HEK293 (cell line): ENCODE measurements around the gene LTO1.

Experiments used
- CTCF ChIA-PET: fragments of 350-600 bp; formaldehyde crosslinking; extraction: SDS; loops from one replicate; lab custom pipeline; 2021; ENCODE audit warnings: antibody characterized with exemption; lab: Yijun Ruan, JAX
- POLR2A ChIA-PET: fragments of 300-600 bp; formaldehyde crosslinking; extraction: SDS; loops from one replicate; lab custom pipeline; 2020; ENCODE audit warnings: antibody characterized with exemption, inconsistent platforms; lab: Yijun Ruan, JAX
- H3K27ac ChIP-seq: fragments of 200-500 bp; sonication (Bioruptor generic); 2 replicates; pipeline ENCODE4 v1.5.1; 2014; ENCODE audit warnings: low read depth, low read length, control low read depth, inconsistent platforms; ENCODE audit errors: extremely low read depth
- H3K36me3 ChIP-seq, 2 experiments: fragments of 200-500 bp in 1 of 2; sonication (Bioruptor generic) in 1 of 2; 1 replicate in 1 of 2; 2 replicates in 1 of 2; pipeline ENCODE4 v1.5.1; 2014 to 2017; ENCODE audit warnings: inconsistent platforms in 2 of 2, low read length in 2 of 2; ENCODE audit not compliant: control insufficient read depth in 2 of 2, insufficient read depth in 1 of 2
- H3K4me1 ChIP-seq: fragments of 200-500 bp; sonication (Bioruptor generic); 2 replicates; pipeline ENCODE4 v1.5.1; 2014; ENCODE audit warnings: mild to moderate bottlenecking, low read length, inconsistent platforms; ENCODE audit not compliant: control insufficient read depth, insufficient read depth
- H3K4me3 ChIP-seq: 2 replicates; pipeline ENCODE4 v1.5.1; 2011; ENCODE audit warnings: low read depth, mild to moderate bottlenecking, control low read depth, low read length, moderate library complexity
- H3K9me3 ChIP-seq: fragments of 200-500 bp; sonication (Bioruptor generic); 2 replicates; pipeline ENCODE4 v1.5.1; 2014; ENCODE audit warnings: low read depth, low read length, inconsistent platforms; ENCODE audit not compliant: control insufficient read depth, insufficient read depth
- AEBP2 ChIP-seq: fragments of 450-650 bp; formaldehyde crosslinking; IDR thresholded peaks from 2 replicates; pipeline ENCODE4 v1.5.1; 2016; ENCODE audit warnings: missing biosample characterization, missing genetic modification characterization, borderline replicate concordance
- ATF2 ChIP-seq: fragments of 450-650 bp; formaldehyde crosslinking; IDR thresholded peaks from 2 replicates; pipeline ENCODE4 v1.5.1; 2016; ENCODE audit warnings: missing biosample characterization, missing genetic modification characterization, low read depth
- CTCF ChIP-seq: fragments of 450-650 bp; formaldehyde crosslinking; IDR thresholded peaks from 2 replicates; pipeline ENCODE4 v1.5.1; 2016; ENCODE audit warnings: missing biosample characterization, missing genetic modification characterization
- GLIS1 ChIP-seq: fragments of 450-650 bp; formaldehyde crosslinking; IDR thresholded peaks from 2 replicates; pipeline ENCODE4 v1.5.1; 2016; ENCODE audit warnings: missing biosample characterization, missing genetic modification characterization
- HIC1 ChIP-seq: fragments of 450-650 bp; formaldehyde crosslinking; IDR thresholded peaks from 2 replicates; pipeline ENCODE4 v1.5.1; 2016; ENCODE audit warnings: missing biosample characterization, missing genetic modification characterization
- OVOL3 ChIP-seq: fragments of 450-650 bp; formaldehyde crosslinking; IDR thresholded peaks from 2 replicates; pipeline ENCODE4 v1.5.1; 2016; ENCODE audit warnings: missing biosample characterization, missing genetic modification characterization
- RBAK ChIP-seq: fragments of 450-650 bp; formaldehyde crosslinking; IDR thresholded peaks from 2 replicates; pipeline ENCODE4 v1.5.1; 2016; ENCODE audit warnings: missing biosample characterization, missing genetic modification characterization
- SETDB1 ChIP-seq: IDR thresholded peaks from one replicate; pipeline ENCODE4 v1.6.1; 2017; ENCODE audit warnings: mild to moderate bottlenecking, low read length, moderate library complexity, mixed read lengths; ENCODE audit not compliant: insufficient read length
- ZBTB17 ChIP-seq: fragments of 450-650 bp; formaldehyde crosslinking; IDR thresholded peaks from 2 replicates; pipeline ENCODE4 v1.5.1; 2016; ENCODE audit warnings: missing biosample characterization, missing genetic modification characterization
- ZFP69B ChIP-seq: fragments of 450-650 bp; formaldehyde crosslinking; IDR thresholded peaks from 2 replicates; pipeline ENCODE4 v1.5.1; 2016; ENCODE audit warnings: missing biosample characterization, missing genetic modification characterization
- ZNF10 ChIP-seq: fragments of 450-650 bp; formaldehyde crosslinking; IDR thresholded peaks from 2 replicates; pipeline ENCODE4 v1.5.1; 2017; ENCODE audit warnings: missing biosample characterization, missing genetic modification characterization
- ZNF112 ChIP-seq: fragments of 450-650 bp; formaldehyde crosslinking; IDR thresholded peaks from 2 replicates; pipeline ENCODE4 v1.5.0; 2017; ENCODE audit warnings: missing biosample characterization, missing genetic modification characterization
- ZNF2 ChIP-seq: fragments of 450-650 bp; formaldehyde crosslinking; IDR thresholded peaks from 2 replicates; pipeline ENCODE4 v1.5.1; 2016; ENCODE audit warnings: missing biosample characterization, missing genetic modification characterization
- ZNF266 ChIP-seq: fragments of 450-650 bp; formaldehyde crosslinking; IDR thresholded peaks from 2 replicates; pipeline ENCODE4 v1.5.1; 2016; ENCODE audit warnings: missing biosample characterization, missing genetic modification characterization, low read depth
- ZNF324 ChIP-seq: fragments of 450-650 bp; formaldehyde crosslinking; IDR thresholded peaks from 2 replicates; pipeline ENCODE4 v1.5.1; 2016; ENCODE audit warnings: missing biosample characterization, missing genetic modification characterization
- ZNF501 ChIP-seq: fragments of 450-650 bp; formaldehyde crosslinking; IDR thresholded peaks from 2 replicates; pipeline ENCODE4 v1.5.1; 2016; ENCODE audit warnings: missing biosample characterization, missing genetic modification characterization
- ZNF513 ChIP-seq: fragments of 450-650 bp; IDR thresholded peaks from 2 replicates; pipeline ENCODE4 v1.5.1; 2018; ENCODE audit warnings: missing biosample characterization, missing genetic modification characterization
- ZNF558 ChIP-seq: fragments of 450-650 bp; formaldehyde crosslinking; IDR thresholded peaks from 2 replicates; pipeline ENCODE4 v1.5.1; 2016; ENCODE audit warnings: missing biosample characterization, missing genetic modification characterization
- ZNF624 ChIP-seq: fragments of 450-650 bp; formaldehyde crosslinking; IDR thresholded peaks from 2 replicates; pipeline ENCODE4 v1.5.1; 2017; ENCODE audit warnings: missing biosample characterization, missing genetic modification characterization
- ZNF629 ChIP-seq: fragments of 450-650 bp; formaldehyde crosslinking; IDR thresholded peaks from 2 replicates; pipeline ENCODE4 v1.5.1; 2017; ENCODE audit warnings: missing biosample characterization, missing genetic modification characterization
- ZNF791 ChIP-seq: fragments of 450-650 bp; formaldehyde crosslinking; IDR thresholded peaks from 2 replicates; pipeline ENCODE4 v1.5.1; 2016; ENCODE audit warnings: missing biosample characterization, missing genetic modification characterization
- ZSCAN5A ChIP-seq: fragments of 450-650 bp; formaldehyde crosslinking; IDR thresholded peaks from 2 replicates; pipeline ENCODE4 v1.5.1; 2016; ENCODE audit warnings: missing biosample characterization, missing genetic modification characterization

The LTO1 gene

GRCh38 chr11:69699213-69699612 is 24.1 kb upstream of the LTO1 start:
- Histone ChIP-seq H3K4me1 (0 out of 2 replicates have a peak, but pooled peaks cover 4% of the 10 kb centered on the region), H3K36me3 (no peaks in the 10 kb centered on the region), H3K4me3 (no peak overlapping the region), H3K9me3 (no peaks in the 10 kb centered on the region), H3K27ac (no peak overlapping the region)
- TF ChIP-seq ZNF513 (no peak), AEBP2 (tag by site-specific recombination) (no peak), CTCF (no peak), RBAK (tag by site-specific recombination) (no peak), ZNF10 (tag by site-specific recombination) (no peak), ZNF558 (tag by site-specific recombination) (no peak), ATF2 (tag by site-specific recombination) (no peak), GLIS1 (tag by site-specific recombination) (no peak), OVOL3 (tag by site-specific recombination) (no peak), ZNF112 (no peak)
- ChIA-PET CTCF (interaction anchor here (0.5 to 1.3 kb wide), 3 partner anchors 12 to 102 kb away, joined by 3 to 5 read pairs (median 4); no protein-coding TSS in a partner anchor), POLR2A (no interaction called here)

- H3K27ac ChIP-seq = no peak overlapping the region
- ChIA-PET POLR2A (no interaction called here), CTCF (interaction anchor here (0.6 kb wide), 1 partner anchor 185 kb away, joined by 3 read pairs; no protein-coding TSS in a partner anchor)
- no peaks in the 10 kb centered on the region for H3K36me3 ChIP-seq
- no peak overlapping the region for H3K4me3 ChIP-seq
- 0 out of 2 replicates have a peak, but pooled peaks cover 4% of the 10 kb centered on the region for H3K4me1 ChIP-seq
- H3K9me3 ChIP-seq = no peaks in the 10 kb centered on the region
- TF ChIP-seq ZNF629 (tag by site-specific recombination) (no peak), ZSCAN5A (no peak), ZNF791 (tag by site-specific recombination) (no peak), HIC1 (tag by site-specific recombination) (no peak), ZBTB17 (tag by site-specific recombination) (no peak), ZNF2 (tag by site-specific recombination) (no peak), ZNF501 (no peak), ZNF624 (tag by site-specific recombination) (no peak), ZNF324 (tag by site-specific recombination) (no peak), ZFP69B (tag by site-specific recombination) (no peak), ZNF266 (tag by site-specific recombination) (no peak), SETDB1 (no peak)
Observed at GRCh38 chr11:69698362-69698761, 23.2 kb upstream of the LTO1 start.
